K562 (cell line): ENCODE results near the gene FYB1. TPM values are rescaled to one million over a fixed set of nuclear protein-coding genes. Genes with fewer than 3 reads are reported as not detected.

Source experiments
- ARID1B ChIP-seq: fragments of 450-650 bp; IDR thresholded peaks from 2 replicates; pipeline ENCODE4 v1.6.1; 2016; ENCODE audit warnings: antibody characterized with exemption, mild to moderate bottlenecking, inconsistent platforms
- CCNT2 ChIP-seq: IDR thresholded peaks from 2 replicates; pipeline ENCODE4 v1.6.1; 2011; ENCODE audit warnings: borderline replicate concordance, low read depth, mild to moderate bottlenecking, moderate library complexity, mixed read lengths, low read length; ENCODE audit not compliant: insufficient read length; ENCODE audit errors: extremely low read depth
- CTBP1 ChIP-seq: fragments of 450-650 bp; IDR thresholded peaks from 2 replicates; pipeline ENCODE4 v1.6.1; 2016; ENCODE audit warnings: borderline replicate concordance
- ELF2 ChIP-seq: fragments of 250-450 bp; sonication (Bioruptor Pico); IDR thresholded peaks from 2 replicates; pipeline ENCODE4 v1.5.0; 2021; ENCODE audit warnings: mild to moderate bottlenecking
- ELF4 ChIP-seq: fragments of 450-650 bp; formaldehyde crosslinking; IDR thresholded peaks from 2 replicates; pipeline ENCODE4 v1.4.0; 2022; ENCODE audit warnings: missing genetic modification characterization
- FOXM1 ChIP-seq, 2 experiments: fragments of 450-650 bp in 1 of 2; sonication (generic) in 1 of 2; formaldehyde crosslinking in 1 of 2; IDR thresholded peaks; 2 replicates each; pipeline versions ENCODE4 v1.6.1 to v1.9.0; 2017 to 2022; ENCODE audit warnings: low read depth in 2 of 2, mild to moderate bottlenecking in 2 of 2, missing genetic modification reagents in 1 of 2, moderate library complexity in 1 of 2
- MAFF ChIP-seq: IDR thresholded peaks from 2 replicates; pipeline ENCODE4 v1.6.1; 2012; ENCODE audit warnings: low read length, improper control_type of control experiment
- MECOM ChIP-seq: fragments of 250-450 bp; sonication (Bioruptor Pico); IDR thresholded peaks from 2 replicates; pipeline ENCODE4 v1.8.0; 2022; ENCODE audit warnings: inconsistent platforms
- MTA3 ChIP-seq: fragments of 450-650 bp; formaldehyde crosslinking; IDR thresholded peaks from 2 replicates; pipeline ENCODE4 v1.6.1; 2017; ENCODE audit warnings: mild to moderate bottlenecking, borderline replicate concordance
- MXD1 ChIP-seq: fragments of 250-450 bp; sonication (Bioruptor Pico); IDR thresholded peaks from 2 replicates; pipeline ENCODE4 v1.8.0; 2021; ENCODE audit warnings: borderline replicate concordance, mild to moderate bottlenecking, moderate library complexity; ENCODE audit not compliant: poor library complexity, severe bottlenecking
- NCOR1 ChIP-seq: fragments of 450-650 bp; IDR thresholded peaks from 2 replicates; pipeline ENCODE4 v1.6.1; 2016; ENCODE audit warnings: mild to moderate bottlenecking, moderate library complexity
- POLR2AphosphoS2 ChIP-seq: IDR thresholded peaks from 2 replicates; pipeline ENCODE4 v1.6.1; 2012; ENCODE audit warnings: low read length, improper control_type of control experiment
- RBM15 ChIP-seq: fragments of 200-400 bp; formaldehyde crosslinking; IDR thresholded peaks from 2 replicates; pipeline ENCODE4 v1.6.1; 2018; ENCODE audit warnings: mild to moderate bottlenecking, low read length, moderate library complexity; ENCODE audit not compliant: insufficient read depth
- RBM25 ChIP-seq: fragments of 200-400 bp; formaldehyde crosslinking; IDR thresholded peaks from 2 replicates; pipeline ENCODE4 v1.6.1; 2018; ENCODE audit warnings: low read length, low read depth, moderate library complexity; ENCODE audit not compliant: severe bottlenecking
- SMARCA4 ChIP-seq: fragments of 450-650 bp; IDR thresholded peaks from 2 replicates; pipeline ENCODE4 v1.6.1; 2016
- SRSF3 ChIP-seq: fragments of 200-400 bp; formaldehyde crosslinking; IDR thresholded peaks from 2 replicates; pipeline ENCODE4 v1.6.1; 2016; ENCODE audit warnings: mild to moderate bottlenecking, low read length, moderate library complexity; ENCODE audit not compliant: insufficient read depth
- TAF1 ChIP-seq: IDR thresholded peaks from 2 replicates; pipeline ENCODE4 v1.6.1; 2011; ENCODE audit warnings: mild to moderate bottlenecking, low read length, moderate library complexity; ENCODE audit not compliant: insufficient read depth, control insufficient read depth, severe bottlenecking; ENCODE audit errors: extremely low read depth
- TGIF2 ChIP-seq: sonication (generic); formaldehyde crosslinking; IDR thresholded peaks from 2 replicates; pipeline ENCODE4 v1.8.1; 2022; ENCODE audit warnings: mild to moderate bottlenecking, missing genetic modification reagents, moderate library complexity
- ZBTB7A ChIP-seq: IDR thresholded peaks from 2 replicates; pipeline ENCODE4 v1.6.1; 2011; ENCODE audit warnings: low read depth, mild to moderate bottlenecking, low read length, moderate library complexity, borderline replicate concordance; ENCODE audit not compliant: control insufficient read depth
- ZNF165 ChIP-seq: fragments of 250-450 bp; sonication (Bioruptor Pico); IDR thresholded peaks from 2 replicates; pipeline ENCODE4 v1.4.0; 2020; ENCODE audit warnings: borderline replicate concordance
- ZNF263 ChIP-seq: sonication (generic); formaldehyde crosslinking; IDR thresholded peaks from 2 replicates; pipeline ENCODE4 v1.8.0; 2022; ENCODE audit warnings: mild to moderate bottlenecking, missing genetic modification reagents, borderline replicate concordance
- ZNF347 ChIP-seq: fragments of 450-650 bp; formaldehyde crosslinking; IDR thresholded peaks from 2 replicates; pipeline ENCODE4 v1.4.0; 2020; ENCODE audit warnings: low read depth, mild to moderate bottlenecking, moderate library complexity
- polyA plus RNA-seq, 8 experiments: library from polyadenylated mRNA; depleted of rRNA in 4 of 8; stranded (reverse) in 5 of 8; unstranded in 3 of 8; fragments of >200 nt; fragmentation: Nextera tagmentation in 2 of 8; fragmentation: Illumina TruSeq in 1 of 8; extraction: Ambion mirVana in 2 of 8; extraction: Trizol in 1 of 8; gene quantifications; 2 replicates each; pipeline versions ENCODE4 v1.2.1 to v1.2.3, GENCODE V29; 2011 to 2014; ENCODE audit warnings: inconsistent platforms in 1 of 8, missing spikeins in 1 of 8
- total RNA-seq, 7 experiments: library from RNA; depleted of rRNA in 6 of 7; stranded (reverse); fragments of >200 nt in 6 of 7; fragmentation: Illumina TruSeq in 2 of 7; extraction: Trizol in 2 of 7; gene quantifications; 2 replicates each; pipeline versions ENCODE4 v1.2.1 to v1.2.3, GENCODE V29; 2011 to 2021; ENCODE audit warnings: low replicate concordance in 1 of 7
- TF ChIP-seq, protein P1 (sequence below): IDR thresholded peaks from 2 replicates; pipeline ENCODE4 v1.6.1; 2012; ENCODE audit warnings: low read depth, low read length, improper control_type of control experiment, borderline replicate concordance
- TF ChIP-seq, protein P2 (sequence below): sonication (generic); formaldehyde crosslinking; IDR thresholded peaks from 2 replicates; pipeline ENCODE4 v1.8.0; 2022; ENCODE audit warnings: mild to moderate bottlenecking, missing genetic modification reagents, borderline replicate concordance

FYB1 gene
- total and polyA plus RNA-seq, 9 of the 15 experiments (the other 6 are each of a cell fraction or from before 2014, with no cell fraction given): 4.7 to 31.5 (median 9.7) TPM

DNA sequence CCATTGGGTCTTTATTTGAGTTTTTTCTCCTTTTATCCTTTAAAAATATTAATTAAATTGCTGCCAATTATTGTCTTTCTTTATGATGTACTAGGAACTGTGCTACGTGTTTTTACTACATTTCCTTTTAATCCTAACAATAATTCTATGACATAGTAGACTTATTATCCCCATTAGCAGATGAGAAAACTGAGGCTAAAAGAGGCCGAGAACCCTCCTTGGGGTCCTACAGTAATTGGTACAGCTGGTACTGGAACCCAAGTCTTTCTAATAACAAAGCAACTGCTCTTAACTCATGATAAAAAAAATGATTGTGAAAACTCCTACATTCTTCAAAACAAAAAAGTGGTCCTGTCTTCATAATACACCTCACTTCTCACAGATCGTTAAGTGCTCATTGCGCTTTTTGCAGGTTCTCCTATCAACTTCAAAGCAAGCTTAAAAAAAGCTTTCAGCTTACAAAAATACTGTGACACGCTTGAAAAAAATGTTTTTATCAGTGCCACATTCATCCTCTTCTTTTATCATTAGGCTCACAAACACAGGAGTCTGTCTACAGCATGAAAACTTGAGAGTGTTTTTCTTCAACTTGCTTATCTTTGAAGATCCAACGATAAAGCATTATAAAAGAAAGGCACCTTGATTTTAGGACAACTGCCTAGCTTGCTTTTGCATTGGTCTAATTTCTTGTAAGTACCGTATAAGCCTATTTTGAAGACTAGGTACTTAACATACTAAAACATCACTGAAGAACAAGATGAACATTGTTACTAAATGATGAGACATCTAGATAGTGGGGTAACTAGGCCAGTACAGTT is 32.4 kb downstream of the FYB1 start (continued):
- TF ChIP-seq, protein P1, sequence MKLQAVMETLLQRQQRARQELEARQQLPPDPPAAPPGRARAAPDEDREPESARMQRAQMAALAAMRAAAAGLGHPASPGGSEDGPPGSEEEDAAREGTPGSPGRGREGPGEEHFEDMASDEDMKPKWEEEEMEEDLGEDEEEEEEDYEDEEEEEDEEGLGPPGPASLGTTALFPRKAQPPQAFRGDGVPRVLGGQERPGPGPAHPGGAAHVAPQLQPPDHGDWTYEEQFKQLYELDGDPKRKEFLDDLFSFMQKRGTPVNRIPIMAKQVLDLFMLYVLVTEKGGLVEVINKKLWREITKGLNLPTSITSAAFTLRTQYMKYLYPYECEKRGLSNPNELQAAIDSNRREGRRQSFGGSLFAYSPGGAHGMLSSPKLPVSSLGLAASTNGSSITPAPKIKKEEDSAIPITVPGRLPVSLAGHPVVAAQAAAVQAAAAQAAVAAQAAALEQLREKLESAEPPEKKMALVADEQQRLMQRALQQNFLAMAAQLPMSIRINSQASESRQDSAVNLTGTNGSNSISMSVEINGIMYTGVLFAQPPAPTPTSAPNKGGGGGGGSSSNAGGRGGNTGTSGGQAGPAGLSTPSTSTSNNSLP: 0 out of 2 replicates have a peak, but pooled peaks have one; percentile 46
- TF ChIP-seq MECOM (CRISPR knock-in tag) (0 out of 2 replicates have a peak, but pooled peaks have one; percentile 48), ZBTB7A (no peak), POLR2AphosphoS2 (no peak), MAFF (no peak), NCOR1 (peak; percentile 70), ZNF165 (CRISPR knock-in tag) (no peak), ELF2 (CRISPR knock-in tag) (no peak), TAF1 (no peak), CTBP1 (peak; percentile 31; the same call in 1 of the 2 replicates), ELF4 (CRISPR knock-in tag) (no peak), RBM25 (peak; percentile 97), SRSF3 (no peak), TGIF2 (no peak), ZNF347 (CRISPR knock-in tag) (no peak), FOXM1 (IDR thresholded peaks at IDR 0.05; ENCODE audit: low read depth) (0 out of 2 replicates have a peak, but pooled peaks have one; percentile 51), FOXM1 (CRISPR knock-in tag; IDR thresholded peaks at IDR 0.05; ENCODE audit: low read depth) (no peak), SMARCA4 (peak; percentile 85), ARID1B (peak; percentile 89), MTA3 (0 out of 2 replicates have a peak, but pooled peaks have one; percentile 35), CCNT2 (peak; percentile 40), ZNF263 (CRISPR knock-in tag) (no peak), RBM15 (no peak), MXD1 (no peak)
- TF ChIP-seq, protein P2, sequence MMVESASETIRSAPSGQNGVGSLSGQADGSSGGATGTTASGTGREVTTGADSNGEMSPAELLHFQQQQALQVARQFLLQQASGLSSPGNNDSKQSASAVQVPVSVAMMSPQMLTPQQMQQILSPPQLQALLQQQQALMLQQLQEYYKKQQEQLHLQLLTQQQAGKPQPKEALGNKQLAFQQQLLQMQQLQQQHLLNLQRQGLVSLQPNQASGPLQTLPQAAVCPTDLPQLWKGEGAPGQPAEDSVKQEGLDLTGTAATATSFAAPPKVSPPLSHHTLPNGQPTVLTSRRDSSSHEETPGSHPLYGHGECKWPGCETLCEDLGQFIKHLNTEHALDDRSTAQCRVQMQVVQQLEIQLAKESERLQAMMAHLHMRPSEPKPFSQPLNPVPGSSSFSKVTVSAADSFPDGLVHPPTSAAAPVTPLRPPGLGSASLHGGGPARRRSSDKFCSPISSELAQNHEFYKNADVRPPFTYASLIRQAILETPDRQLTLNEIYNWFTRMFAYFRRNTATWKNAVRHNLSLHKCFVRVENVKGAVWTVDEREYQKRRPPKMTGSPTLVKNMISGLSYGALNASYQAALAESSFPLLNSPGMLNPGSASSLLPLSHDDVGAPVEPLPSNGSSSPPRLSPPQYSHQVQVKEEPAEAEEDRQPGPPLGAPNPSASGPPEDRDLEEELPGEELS (CRISPR knock-in tag): no peak
